HFF-Myc (cell line): ENCODE data around the gene VEGFB.

Source experiments
- DNase-seq: peaks from one replicate; pipeline ENCODE4 v3.0.0-alpha.2; 2011; ENCODE audit warnings: low read depth; ENCODE audit errors: extremely low read depth
- H3K4me3 ChIP-seq: replicated peaks from 2 replicates; pipeline ENCODE4 v1.5.1; 2011; ENCODE audit warnings: low read depth, mild to moderate bottlenecking, control low read depth, low read length
- CTCF ChIP-seq: IDR thresholded peaks from 2 replicates; pipeline ENCODE4 v1.5.1; 2012; ENCODE audit warnings: mild to moderate bottlenecking, low read depth, low read length, control low read depth; ENCODE audit errors: missing control alignments

The VEGFB gene

GRCh38 chr11:64220271-64220670 is 14.1 kb upstream of the VEGFB start:
- H3K4me3 ChIP-seq = no peak overlapping the region
- TF ChIP-seq CTCF = no peak
- no peak for DNase-seq

- H3K4me3 ChIP-seq = no peak overlapping the region
- DNase-seq = no peak
- TF ChIP-seq CTCF = no peak
Measured at GRCh38 chr11:64220798-64221197, 13.6 kb upstream of the VEGFB start.

- no peak for TF ChIP-seq CTCF
- DNase-seq = no peak
- H3K4me3 ChIP-seq = no peak overlapping the region
Measured at GRCh38 chr11:64222651-64223000, 11.8 kb upstream of the VEGFB start.

GRCh38 chr11:64223001-64223651 is 11.3 kb upstream of the VEGFB start:
- DNase-seq = no peak
- no peak overlapping the region for H3K4me3 ChIP-seq
- TF ChIP-seq CTCF = no peak

GRCh38 chr11:64224151-64224890 is 10.1 kb upstream of the VEGFB start:
- no peak for DNase-seq

GRCh38 chr11:64224891-64225607 is 9.3 kb upstream of the VEGFB start:
- peak; percentile 1 for TF ChIP-seq CTCF
- H3K4me3 ChIP-seq = peak overlapping the region; percentile 84
- no peak for DNase-seq

More at GRCh38 chr11:64224151-64224890, 10.1 kb upstream of the VEGFB start:
- TF ChIP-seq CTCF = no peak
- H3K4me3 ChIP-seq = no peak overlapping the region
